ENCODE data around the gene KLC1. TPM values are rescaled to one million over a fixed set of nuclear protein-coding genes. Genes with fewer than 3 reads are reported as not detected.

The KLC1 gene
- total and polyA plus RNA-seq, 11 donors: 127 to 241 (median 158) TPM

DNA sequence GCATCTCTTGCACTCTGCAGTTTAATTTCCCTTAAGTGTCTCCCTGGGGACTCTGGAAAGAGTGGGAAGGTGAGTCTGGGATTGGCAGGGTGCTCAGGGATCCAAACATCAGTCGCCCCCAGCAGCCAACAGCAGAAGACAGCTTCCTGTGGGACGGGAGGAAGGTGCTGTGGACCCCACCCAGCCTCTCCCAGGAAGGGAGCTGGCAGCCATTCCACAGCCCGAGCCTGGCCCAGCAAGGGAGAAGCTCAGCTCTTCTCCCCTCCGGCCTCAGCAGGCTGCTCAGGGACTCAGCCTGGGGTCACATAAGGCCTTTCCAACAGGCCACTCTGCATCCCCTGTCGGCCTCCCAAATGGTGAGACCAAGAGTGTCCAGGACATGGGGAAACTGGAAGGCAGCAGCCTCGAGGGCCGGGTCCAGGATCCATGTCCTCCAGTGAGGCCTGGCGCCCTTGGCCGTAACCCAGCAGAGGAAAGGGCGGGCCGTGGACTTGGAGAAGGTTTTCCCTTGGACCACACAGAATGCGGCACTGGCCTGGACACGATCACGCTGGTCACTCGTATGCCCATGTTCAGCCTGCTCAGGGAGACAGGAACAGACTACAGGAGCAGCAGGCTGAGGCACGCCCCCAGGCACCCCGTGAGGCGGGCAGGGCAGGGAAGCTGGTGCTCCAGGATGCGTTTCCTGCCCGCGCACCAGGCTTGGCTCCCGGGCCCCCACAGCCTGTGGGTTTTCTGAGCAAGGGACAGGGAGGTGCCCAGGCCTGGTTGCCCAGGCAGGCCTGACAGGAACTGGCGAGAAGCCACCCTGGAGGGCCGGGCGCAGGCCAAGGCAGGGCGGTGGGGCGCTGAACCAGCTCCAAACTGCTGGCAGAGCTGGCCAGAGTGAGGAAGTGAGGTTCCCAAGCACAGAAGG is 82.8 kb downstream of the KLC1 start:
- TF ChIP-seq, protein P1, sequence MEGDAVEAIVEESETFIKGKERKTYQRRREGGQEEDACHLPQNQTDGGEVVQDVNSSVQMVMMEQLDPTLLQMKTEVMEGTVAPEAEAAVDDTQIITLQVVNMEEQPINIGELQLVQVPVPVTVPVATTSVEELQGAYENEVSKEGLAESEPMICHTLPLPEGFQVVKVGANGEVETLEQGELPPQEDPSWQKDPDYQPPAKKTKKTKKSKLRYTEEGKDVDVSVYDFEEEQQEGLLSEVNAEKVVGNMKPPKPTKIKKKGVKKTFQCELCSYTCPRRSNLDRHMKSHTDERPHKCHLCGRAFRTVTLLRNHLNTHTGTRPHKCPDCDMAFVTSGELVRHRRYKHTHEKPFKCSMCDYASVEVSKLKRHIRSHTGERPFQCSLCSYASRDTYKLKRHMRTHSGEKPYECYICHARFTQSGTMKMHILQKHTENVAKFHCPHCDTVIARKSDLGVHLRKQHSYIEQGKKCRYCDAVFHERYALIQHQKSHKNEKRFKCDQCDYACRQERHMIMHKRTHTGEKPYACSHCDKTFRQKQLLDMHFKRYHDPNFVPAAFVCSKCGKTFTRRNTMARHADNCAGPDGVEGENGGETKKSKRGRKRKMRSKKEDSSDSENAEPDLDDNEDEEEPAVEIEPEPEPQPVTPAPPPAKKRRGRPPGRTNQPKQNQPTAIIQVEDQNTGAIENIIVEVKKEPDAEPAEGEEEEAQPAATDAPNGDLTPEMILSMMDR (IDR thresholded peaks at IDR 0.05): no peak
- H3K27ac ChIP-seq: peak overlapping the region; percentile 36 to 76 (median 60)
- H3K9me3 ChIP-seq: no peaks in the 10 kb centered on the region
- no peak overlapping the region for H3K4me3 ChIP-seq
- peak in 4 of 5 donors; percentile 54 to 71 (median 58) for DNase-seq
- no peaks in the 10 kb centered on the region for H3K27me3 ChIP-seq
- intact Hi-C loops (cut with DNase I): loop anchor here in 3 of 10 donors (10.0 kb wide), 2 partner anchors 137 to 147 kb away; partner anchors contain the start of genes BAG5 (in 1 of the 3) and COA8 (in 1 of the 3)
- peak; percentile 1 to 23 (median 4) for ATAC-seq
- peaks cover 17 to 70% (median 41%) of the 10 kb centered on the region in 12 donors for H3K4me1 ChIP-seq
- H3K36me3 ChIP-seq: peaks cover 0 to 19% (median 0%) of the 10 kb centered on the region in 9 donors
- WGBS, 4 donors: 21 to 59% (median 45%) methylated on average over 6 to 27 of the region's 27 CpGs

DNA sequence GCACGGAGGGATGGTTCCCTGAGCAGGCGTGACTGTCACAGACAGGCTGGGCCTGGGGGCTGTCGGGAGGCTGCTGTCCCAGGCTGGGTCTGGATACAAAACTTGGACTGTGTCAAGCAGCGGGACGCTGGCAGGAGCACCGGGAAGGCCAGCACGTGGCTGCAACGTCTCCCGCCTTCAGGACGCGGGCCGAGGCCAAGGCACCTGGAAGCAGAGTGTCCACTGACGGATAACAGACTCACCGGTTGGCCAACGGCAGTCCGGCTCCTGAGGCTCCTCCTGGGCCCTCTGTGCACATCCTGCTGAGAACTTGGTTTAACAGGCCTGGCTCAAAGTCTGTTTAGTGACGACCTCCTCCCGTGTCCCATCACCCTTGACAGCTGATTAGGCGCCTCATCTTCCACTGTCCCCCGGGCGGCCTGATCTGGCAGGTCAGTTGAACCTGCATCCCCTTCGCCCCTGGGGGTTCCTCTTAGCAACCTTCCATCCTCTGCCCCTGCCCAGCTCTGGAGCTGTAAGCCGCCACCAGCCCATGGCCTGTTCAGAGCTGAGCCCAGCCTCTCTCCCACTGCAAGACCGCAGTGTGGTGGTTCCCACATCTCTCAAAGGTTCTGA is 83.7 kb downstream of the KLC1 start:
- ATAC-seq: no peak
- 45 to 58% (median 49%) methylated on average over 15 to 24 of the region's 24 CpGs for WGBS, 4 donors
- Histone ChIP-seq H3K9me3 (no peaks in the 10 kb centered on the region), H3K4me3 (no peak overlapping the region), H3K36me3 (peaks cover 0 to 10% (median 0%) of the 10 kb centered on the region in 9 donors), H3K27ac (peak overlapping the region in 11 of 12 donors; percentile 47 to 76 (median 62)), H3K4me1 (peaks cover 17 to 79% (median 49%) of the 10 kb centered on the region in 12 donors), H3K27me3 (no peaks in the 10 kb centered on the region)
- no peak for DNase-seq
- intact Hi-C loops (cut with DNase I): loop anchor here in 3 of 10 donors (10.0 kb wide), 2 partner anchors 138 to 148 kb away; partner anchors contain the start of genes BAG5 (in 1 of the 3) and COA8 (in 1 of the 3)
- TF ChIP-seq, protein P1 (IDR thresholded peaks at IDR 0.05): no peak
- TF ChIP-seq POLR2A (IDR thresholded peaks at IDR 0.05): no peak

- no peak overlapping the region for H3K4me3 ChIP-seq
- H3K9me3 ChIP-seq: no peaks in the 10 kb centered on the region
- ATAC-seq (no peak), DNase-seq (no peak)
- H3K27ac ChIP-seq: peak overlapping the region in 1 of 12 donors; percentile 70
- intact Hi-C loops (cut with DNase I): loop anchor here in 3 of 10 donors (10.0 kb wide), 2 partner anchors 139 to 149 kb away; partner anchors contain the start of genes BAG5 (in 1 of the 3) and COA8 (in 1 of the 3)
- WGBS, 4 donors: 74 to 77% (median 76%) methylated on average over 17 to 18 of the region's 18 CpGs
- H3K27me3 ChIP-seq: no peaks in the 10 kb centered on the region
- H3K36me3 ChIP-seq: peaks cover 0 to 7% (median 0%) of the 10 kb centered on the region in 9 donors
- peaks cover 17 to 79% (median 50%) of the 10 kb centered on the region in 12 donors for H3K4me1 ChIP-seq
- no peak for TF ChIP-seq POLR2A (IDR thresholded peaks at IDR 0.05)
- TF ChIP-seq, protein P1 (IDR thresholded peaks at IDR 0.05): no peak
Observed at GRCh38 chr14:103713304-103714062, 84.5 kb downstream of the KLC1 start.

All from heart left ventricle (tissue), 16 donors.